AG08395 (cell line): ENCODE results near the gene MAP4K4.

Source experiments
- DNase-seq: peaks from one replicate; pipeline ENCODE4 v3.0.0; 2012; ENCODE audit warnings: mixed read lengths, low spot score

Gene MAP4K4

GRCh38 chr2:101793277-101793969 is 95.9 kb downstream of the MAP4K4 start:
- DNase-seq: no peak

GRCh38 chr2:101794141-101794540 is 96.6 kb downstream of the MAP4K4 start:
- no peak for DNase-seq

GRCh38 chr2:101795033-101795432 is 97.5 kb downstream of the MAP4K4 start:
- no peak for DNase-seq

- DNase-seq: no peak
Observed at GRCh38 chr2:101796825-101797600, 99.5 kb downstream of the MAP4K4 start.

- DNase-seq: no peak
Observed at GRCh38 chr2:101801496-101801895, 104.0 kb downstream of the MAP4K4 start.

- DNase-seq: no peak
Observed at GRCh38 chr2:101802329-101802728, 104.8 kb downstream of the MAP4K4 start.

GRCh38 chr2:101803128-101803527 is 105.6 kb downstream of the MAP4K4 start:
- DNase-seq: no peak

- no peak for DNase-seq
Observed at GRCh38 chr2:101803945-101804696, 106.6 kb downstream of the MAP4K4 start.

GRCh38 chr2:101805152-101806088 is 107.9 kb downstream of the MAP4K4 start:
- no peak for DNase-seq

GRCh38 chr2:101806123-101806522 is 108.6 kb downstream of the MAP4K4 start:
- DNase-seq: peak; percentile 56

- DNase-seq: no peak
Observed at GRCh38 chr2:101806701-101807100, 109.2 kb downstream of the MAP4K4 start.

- no peak for DNase-seq
Observed at GRCh38 chr2:101807242-101807641, 109.7 kb downstream of the MAP4K4 start.

- no peak for DNase-seq
Observed at GRCh38 chr2:101808006-101808562, 110.6 kb downstream of the MAP4K4 start.

- DNase-seq: no peak
Observed at GRCh38 chr2:101809698-101810097, 112.2 kb downstream of the MAP4K4 start.

- no peak for DNase-seq
Observed at GRCh38 chr2:101811226-101812015, 113.9 kb downstream of the MAP4K4 start.

GRCh38 chr2:101812226-101812625 is 114.7 kb downstream of the MAP4K4 start:
- no peak for DNase-seq

GRCh38 chr2:101814752-101815151 is 117.2 kb downstream of the MAP4K4 start:
- DNase-seq: no peak

GRCh38 chr2:101815154-101815553 is 117.6 kb downstream of the MAP4K4 start:
- no peak for DNase-seq

- no peak for DNase-seq
Observed at GRCh38 chr2:101815739-101816391, 118.4 kb downstream of the MAP4K4 start.

GRCh38 chr2:101816598-101816997 is 119.1 kb downstream of the MAP4K4 start:
- DNase-seq: no peak
